K562 (cell line): ENCODE measurements around the gene VPS35L. TPM values are rescaled to one million over a fixed set of nuclear protein-coding genes. Genes with fewer than 3 reads are reported as not detected.

Experiments used
- ARID2 ChIP-seq: fragments of 450-650 bp; IDR thresholded peaks from 2 replicates; pipeline ENCODE4 v1.6.1; 2017; ENCODE audit warnings: antibody characterized with exemption, mild to moderate bottlenecking
- CBFB ChIP-seq: sonication (generic); formaldehyde crosslinking; IDR thresholded peaks from 2 replicates; pipeline ENCODE4 v1.4.0; 2020; ENCODE audit warnings: mild to moderate bottlenecking, missing genetic modification reagents
- DPF2 ChIP-seq: fragments of 450-650 bp; IDR thresholded peaks from 2 replicates; pipeline ENCODE4 v1.6.1; 2016
- EP400 ChIP-seq: fragments of 450-650 bp; IDR thresholded peaks from 2 replicates; pipeline ENCODE4 v1.6.1; 2017; ENCODE audit warnings: antibody characterized with exemption, mild to moderate bottlenecking, moderate library complexity
- FOXK2 ChIP-seq, 2 experiments: fragments of 450-650 bp; IDR thresholded peaks in 1 of 2; conservative IDR thresholded peaks in 1 of 2; 2 replicates each; pipeline ENCODE4 v1.6.1; 2016; ENCODE audit warnings: low read depth in 2 of 2, mild to moderate bottlenecking in 1 of 2
- NR3C1 ChIP-seq: sonication (generic); formaldehyde crosslinking; IDR thresholded peaks from 2 replicates; pipeline ENCODE4 v1.8.1; 2022; ENCODE audit warnings: missing genetic modification reagents
- SMARCC2 ChIP-seq: fragments of 450-650 bp; IDR thresholded peaks from 2 replicates; pipeline ENCODE4 v1.6.1; 2017; ENCODE audit warnings: antibody characterized with exemption, moderate library complexity, mild to moderate bottlenecking, low read depth
- SOX6 ChIP-seq: fragments of 450-650 bp; IDR thresholded peaks from 2 replicates; pipeline ENCODE4 v1.6.1; 2014; ENCODE audit warnings: mild to moderate bottlenecking
- SPI1 ChIP-seq: IDR thresholded peaks from 2 replicates; pipeline ENCODE4 v1.6.1; 2011; ENCODE audit warnings: low read depth, low read length, control low read depth, borderline replicate concordance
- TAF9B ChIP-seq: fragments of 450-650 bp; IDR thresholded peaks from 2 replicates; pipeline ENCODE4 v1.6.1; 2018; ENCODE audit warnings: mild to moderate bottlenecking; ENCODE audit not compliant: partially characterized antibody
- TOE1 ChIP-seq, 2 experiments: fragments of 450-650 bp in 1 of 2; sonication (generic) in 1 of 2; formaldehyde crosslinking in 1 of 2; IDR thresholded peaks; 2 replicates each; pipeline versions ENCODE4 v1.7.1 to v1.8.0; 2016 to 2022; ENCODE audit warnings: borderline replicate concordance in 2 of 2, mild to moderate bottlenecking in 2 of 2, antibody characterized with exemption in 1 of 2, inconsistent platforms in 1 of 2, low read depth in 1 of 2, missing genetic modification reagents in 1 of 2, moderate library complexity in 1 of 2
- ZNF121 ChIP-seq: sonication (generic); formaldehyde crosslinking; conservative IDR thresholded peaks from 2 replicates; pipeline ENCODE4 v1.8.0; 2022; ENCODE audit warnings: missing genetic modification reagents
- ZNF384 ChIP-seq: IDR thresholded peaks from 2 replicates; pipeline ENCODE4 v1.6.1; 2012; ENCODE audit warnings: low read depth, low read length, improper control_type of control experiment
- ZSCAN29 ChIP-seq: fragments of 450-650 bp; IDR thresholded peaks from 2 replicates; pipeline ENCODE4 v1.6.1; 2017
- polyA plus RNA-seq, 8 experiments: library from polyadenylated mRNA; depleted of rRNA in 4 of 8; stranded (reverse) in 5 of 8; unstranded in 3 of 8; fragments of >200 nt; fragmentation: Nextera tagmentation in 2 of 8; fragmentation: Illumina TruSeq in 1 of 8; extraction: Ambion mirVana in 2 of 8; extraction: Trizol in 1 of 8; gene quantifications; 2 replicates each; pipeline versions ENCODE4 v1.2.1 to v1.2.3, GENCODE V29; 2011 to 2014; ENCODE audit warnings: inconsistent platforms in 1 of 8, missing spikeins in 1 of 8
- total RNA-seq, 7 experiments: library from RNA; depleted of rRNA in 6 of 7; stranded (reverse); fragments of >200 nt in 6 of 7; fragmentation: Illumina TruSeq in 2 of 7; extraction: Trizol in 2 of 7; gene quantifications; 2 replicates each; pipeline versions ENCODE4 v1.2.1 to v1.2.3, GENCODE V29; 2011 to 2021; ENCODE audit warnings: low replicate concordance in 1 of 7
- TF ChIP-seq, protein P1 (sequence below): fragments of 450-650 bp; IDR thresholded peaks from 2 replicates; pipeline ENCODE4 v1.6.1; 2016
- TF ChIP-seq, protein P2 (sequence below), 2 experiments: fragments of 450-650 bp in 1 of 2; sonication (generic) in 1 of 2; formaldehyde crosslinking in 1 of 2; IDR thresholded peaks; 2 replicates each; pipeline versions ENCODE4 v1.7.1 to v1.9.0; 2016 to 2022; ENCODE audit warnings: inconsistent platforms in 1 of 2, mild to moderate bottlenecking in 1 of 2, missing genetic modification reagents in 1 of 2
- TF ChIP-seq, protein P3 (sequence below): fragments of 450-650 bp; formaldehyde crosslinking; IDR thresholded peaks from 2 replicates; pipeline ENCODE4 v1.4.0; 2022; ENCODE audit warnings: missing genetic modification characterization

Gene VPS35L
- total and polyA plus RNA-seq, 9 of the 15 experiments (the other 6 are each of a cell fraction or from before 2014, with no cell fraction given) = 10.2 to 30.4 (median 20.1) TPM

DNA sequence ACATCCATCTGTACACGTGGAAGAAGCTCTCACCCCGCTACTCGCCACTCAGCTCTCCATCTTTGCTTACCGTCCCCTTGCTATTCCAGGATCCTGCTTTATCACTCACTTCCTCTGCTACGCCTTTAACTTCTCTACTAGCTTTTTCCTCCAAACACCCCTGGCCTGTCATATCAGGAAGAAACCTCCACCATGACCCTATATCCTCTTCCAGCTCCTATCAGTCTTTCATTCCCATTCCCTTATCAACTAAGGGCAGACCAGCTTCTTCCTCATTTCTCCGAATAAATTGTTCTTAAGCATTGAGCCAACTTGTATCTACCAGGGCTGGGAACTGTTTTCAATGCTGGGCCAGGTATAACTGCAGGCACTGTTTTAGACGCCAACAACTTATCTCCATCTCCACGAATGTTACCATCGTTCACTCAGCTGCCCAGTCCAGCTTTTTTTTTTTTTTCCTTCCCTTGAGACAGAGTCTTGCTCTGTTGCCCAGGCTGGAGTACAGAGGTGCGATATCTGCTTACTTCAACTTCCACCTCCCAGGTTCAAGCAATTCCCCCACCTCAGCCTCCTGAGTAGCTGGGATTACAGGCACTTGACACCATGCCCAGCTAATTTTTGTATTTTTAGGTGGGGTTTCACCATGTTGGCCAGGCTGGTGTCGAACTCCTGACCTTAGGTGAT lies 166.9 kb downstream of the VPS35L start (continued):
- TF ChIP-seq ZNF121 (CRISPR knock-in tag) (peak; percentile 91), NR3C1 (CRISPR knock-in tag) (no peak), EP400 (0 out of 2 replicates have a peak, but pooled peaks have one; percentile 38), TOE1 (IDR thresholded peaks at IDR 0.05; ENCODE audit: borderline replicate concordance) (0 out of 2 replicates have a peak, but pooled peaks have one; percentile 36), TOE1 (CRISPR knock-in tag; IDR thresholded peaks at IDR 0.05; ENCODE audit: borderline replicate concordance, low read depth) (no peak), SMARCC2 (peak; percentile 44; the same call in 1 of the 2 replicates), CBFB (CRISPR knock-in tag) (no peak), TAF9B (no peak), DPF2 (peak; percentile 82), ZSCAN29 (peak; percentile 92), ARID2 (no peak), SOX6 (peak; percentile 52), ZNF384 (peak; percentile 80), FOXK2 (conservative IDR thresholded peaks at IDR 0.05 in 1 of 2, IDR thresholded peaks at IDR 0.05 in 1 of 2; ENCODE audit: low read depth in 2 of 2) (peak in 1 of 2 experiments; percentile 24; a peak in 1 of 4 replicates), SPI1 (peak; percentile 82)
- TF ChIP-seq, protein P1, sequence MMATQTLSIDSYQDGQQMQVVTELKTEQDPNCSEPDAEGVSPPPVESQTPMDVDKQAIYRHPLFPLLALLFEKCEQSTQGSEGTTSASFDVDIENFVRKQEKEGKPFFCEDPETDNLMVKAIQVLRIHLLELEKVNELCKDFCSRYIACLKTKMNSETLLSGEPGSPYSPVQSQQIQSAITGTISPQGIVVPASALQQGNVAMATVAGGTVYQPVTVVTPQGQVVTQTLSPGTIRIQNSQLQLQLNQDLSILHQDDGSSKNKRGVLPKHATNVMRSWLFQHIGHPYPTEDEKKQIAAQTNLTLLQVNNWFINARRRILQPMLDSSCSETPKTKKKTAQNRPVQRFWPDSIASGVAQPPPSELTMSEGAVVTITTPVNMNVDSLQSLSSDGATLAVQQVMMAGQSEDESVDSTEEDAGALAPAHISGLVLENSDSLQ = peak; percentile 61; the same call in 1 of the 2 replicates
- TF ChIP-seq, protein P2, sequence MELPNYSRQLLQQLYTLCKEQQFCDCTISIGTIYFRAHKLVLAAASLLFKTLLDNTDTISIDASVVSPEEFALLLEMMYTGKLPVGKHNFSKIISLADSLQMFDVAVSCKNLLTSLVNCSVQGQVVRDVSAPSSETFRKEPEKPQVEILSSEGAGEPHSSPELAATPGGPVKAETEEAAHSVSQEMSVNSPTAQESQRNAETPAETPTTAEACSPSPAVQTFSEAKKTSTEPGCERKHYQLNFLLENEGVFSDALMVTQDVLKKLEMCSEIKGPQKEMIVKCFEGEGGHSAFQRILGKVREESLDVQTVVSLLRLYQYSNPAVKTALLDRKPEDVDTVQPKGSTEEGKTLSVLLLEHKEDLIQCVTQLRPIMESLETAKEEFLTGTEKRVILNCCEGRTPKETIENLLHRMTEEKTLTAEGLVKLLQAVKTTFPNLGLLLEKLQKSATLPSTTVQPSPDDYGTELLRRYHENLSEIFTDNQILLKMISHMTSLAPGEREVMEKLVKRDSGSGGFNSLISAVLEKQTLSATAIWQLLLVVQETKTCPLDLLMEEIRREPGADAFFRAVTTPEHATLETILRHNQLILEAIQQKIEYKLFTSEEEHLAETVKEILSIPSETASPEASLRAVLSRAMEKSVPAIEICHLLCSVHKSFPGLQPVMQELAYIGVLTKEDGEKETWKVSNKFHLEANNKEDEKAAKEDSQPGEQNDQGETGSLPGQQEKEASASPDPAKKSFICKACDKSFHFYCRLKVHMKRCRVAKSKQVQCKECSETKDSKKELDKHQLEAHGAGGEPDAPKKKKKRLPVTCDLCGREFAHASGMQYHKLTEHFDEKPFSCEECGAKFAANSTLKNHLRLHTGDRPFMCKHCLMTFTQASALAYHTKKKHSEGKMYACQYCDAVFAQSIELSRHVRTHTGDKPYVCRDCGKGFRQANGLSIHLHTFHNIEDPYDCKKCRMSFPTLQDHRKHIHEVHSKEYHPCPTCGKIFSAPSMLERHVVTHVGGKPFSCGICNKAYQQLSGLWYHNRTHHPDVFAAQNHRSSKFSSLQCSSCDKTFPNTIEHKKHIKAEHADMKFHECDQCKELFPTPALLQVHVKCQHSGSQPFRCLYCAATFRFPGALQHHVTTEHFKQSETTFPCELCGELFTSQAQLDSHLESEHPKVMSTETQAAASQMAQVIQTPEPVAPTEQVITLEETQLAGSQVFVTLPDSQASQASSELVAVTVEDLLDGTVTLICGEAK (IDR thresholded peaks at IDR 0.05) = 0 out of 2 replicates have a peak, but pooled peaks have one; percentile 21
- TF ChIP-seq, protein P2 (CRISPR knock-in tag; IDR thresholded peaks at IDR 0.05) = no peak
- TF ChIP-seq, protein P3, sequence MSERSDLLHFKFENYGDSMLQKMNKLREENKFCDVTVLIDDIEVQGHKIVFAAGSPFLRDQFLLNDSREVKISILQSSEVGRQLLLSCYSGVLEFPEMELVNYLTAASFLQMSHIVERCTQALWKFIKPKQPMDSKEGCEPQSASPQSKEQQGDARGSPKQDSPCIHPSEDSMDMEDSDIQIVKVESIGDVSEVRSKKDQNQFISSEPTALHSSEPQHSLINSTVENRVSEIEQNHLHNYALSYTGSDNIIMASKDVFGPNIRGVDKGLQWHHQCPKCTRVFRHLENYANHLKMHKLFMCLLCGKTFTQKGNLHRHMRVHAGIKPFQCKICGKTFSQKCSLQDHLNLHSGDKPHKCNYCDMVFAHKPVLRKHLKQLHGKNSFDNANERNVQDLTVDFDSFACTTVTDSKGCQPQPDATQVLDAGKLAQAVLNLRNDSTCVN = 0 out of 2 replicates have a peak, but pooled peaks have one; percentile 31
